ENCODE data around the gene POU6F2. TPM values are rescaled to one million over a fixed set of nuclear protein-coding genes. Genes with fewer than 3 reads are reported as not detected.

The POU6F2 gene
- total and polyA plus RNA-seq, 2 of the 4 experiments (the other 2 are of a cell fraction), result not detected

GRCh38 chr7:38934536-38934935 lies 43.2 kb upstream of the POU6F2 start:
- TF ChIP-seq BHLHE40 (IDR thresholded peaks at IDR 0.05; ENCODE audit: low read depth, low read length) (no peak), MAZ (IDR thresholded peaks at IDR 0.05; ENCODE audit: borderline replicate concordance, low read depth, low read length) (no peak), RFX5 (IDR thresholded peaks at IDR 0.05; ENCODE audit: low read depth, low read length) (no peak), MXI1 (IDR thresholded peaks at IDR 0.05; ENCODE audit: borderline replicate concordance, low read depth, low read length) (no peak)
- TF ChIP-seq, protein P1, sequence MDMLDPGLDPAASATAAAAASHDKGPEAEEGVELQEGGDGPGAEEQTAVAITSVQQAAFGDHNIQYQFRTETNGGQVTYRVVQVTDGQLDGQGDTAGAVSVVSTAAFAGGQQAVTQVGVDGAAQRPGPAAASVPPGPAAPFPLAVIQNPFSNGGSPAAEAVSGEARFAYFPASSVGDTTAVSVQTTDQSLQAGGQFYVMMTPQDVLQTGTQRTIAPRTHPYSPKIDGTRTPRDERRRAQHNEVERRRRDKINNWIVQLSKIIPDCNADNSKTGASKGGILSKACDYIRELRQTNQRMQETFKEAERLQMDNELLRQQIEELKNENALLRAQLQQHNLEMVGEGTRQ (IDR thresholded peaks at IDR 0.05; ENCODE audit: low read depth, low read length), result no peak
- TF ChIP-seq, protein P2, sequence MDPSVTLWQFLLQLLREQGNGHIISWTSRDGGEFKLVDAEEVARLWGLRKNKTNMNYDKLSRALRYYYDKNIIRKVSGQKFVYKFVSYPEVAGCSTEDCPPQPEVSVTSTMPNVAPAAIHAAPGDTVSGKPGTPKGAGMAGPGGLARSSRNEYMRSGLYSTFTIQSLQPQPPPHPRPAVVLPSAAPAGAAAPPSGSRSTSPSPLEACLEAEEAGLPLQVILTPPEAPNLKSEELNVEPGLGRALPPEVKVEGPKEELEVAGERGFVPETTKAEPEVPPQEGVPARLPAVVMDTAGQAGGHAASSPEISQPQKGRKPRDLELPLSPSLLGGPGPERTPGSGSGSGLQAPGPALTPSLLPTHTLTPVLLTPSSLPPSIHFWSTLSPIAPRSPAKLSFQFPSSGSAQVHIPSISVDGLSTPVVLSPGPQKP (IDR thresholded peaks at IDR 0.05; ENCODE audit: borderline replicate concordance, low read depth, low read length), result no peak
- ChIA-PET POLR2A (ENCODE audit: unreplicated experiment) (no interaction called here), CTCF (no interaction called here)
- Histone ChIP-seq H4K8ac (ENCODE audit: low read depth in 2 of 2, low read length in 2 of 2) (no peak overlapping the region), H2BK5ac (ENCODE audit: low read depth, low read length, poor library complexity, severe bottlenecking) (no peak overlapping the region), H3K27me3 (ENCODE audit: control insufficient read depth, insufficient read depth, low read length) (peaks cover 1% of the 10 kb centered on the region; the same call in 1 of the 2 replicates), H3K4me2 (ENCODE audit: low read depth, low read length) (no peak overlapping the region), H3K27ac (ENCODE audit: insufficient read depth, low read length) (no peak overlapping the region), H3K4me3 (ENCODE audit: insufficient read depth, low read depth, low read length) (no peak overlapping the region), H3K9ac (ENCODE audit: low read depth, low read length) (no peak overlapping the region), H3K36me3 (ENCODE audit: control insufficient read depth, insufficient read depth, low read length) (no peaks in the 10 kb centered on the region), H3K56ac (ENCODE audit: extremely low read depth, insufficient read depth, low read length) (no peak overlapping the region), H3K23ac (ENCODE audit: low read depth, low read length) (no peak overlapping the region), H3K9me3 (ENCODE audit: control insufficient read depth, insufficient read depth, low read length) (no peaks in the 10 kb centered on the region), H2AFZ (replicated peaks; ENCODE audit: low read length, poor library complexity) (no peak overlapping the region), H4K91ac (ENCODE audit: insufficient read depth, low read depth, low read length) (no peak overlapping the region), H2BK120ac (ENCODE audit: low read depth, low read length) (no peak overlapping the region), H2BK15ac (ENCODE audit: low read depth, low read length) (no peak overlapping the region), H3K4me1 (ENCODE audit: control insufficient read depth, insufficient read depth, low read length) (no peaks in the 10 kb centered on the region), H3K9me1 (ENCODE audit: insufficient read depth, low read length) (no peaks in the 10 kb centered on the region), H2AK5ac (ENCODE audit: low read depth, low read length) (no peak overlapping the region), H2BK20ac (ENCODE audit: low read depth, low read length) (no peak overlapping the region), H3K4ac (ENCODE audit: low read depth, low read length) (no peak overlapping the region), H3K18ac (ENCODE audit: low read depth, low read length) (no peak overlapping the region), H3K14ac (replicated peaks; ENCODE audit: low read depth, low read length) (no peak overlapping the region), H3K79me1 (ENCODE audit: low read depth in 1 of 2, low read length in 2 of 2) (no peaks in the 10 kb centered on the region), H2AK9ac (replicated peaks; ENCODE audit: low read depth, low read length, poor library complexity) (no peak overlapping the region), H4K20me1 (ENCODE audit: insufficient read depth, low read length) (no peaks in the 10 kb centered on the region), H4K5ac (ENCODE audit: low read depth, low read length) (no peak overlapping the region)
- no peak for DNase-seq
- no peak for ATAC-seq (ENCODE audit: low read depth)
- in situ Hi-C loops (cut with MboI; ENCODE audit: low sequenced_read_pairs) (loop anchor here (25.0 kb wide), 1 partner anchor 528 kb away; no protein-coding TSS in a partner anchor), intact Hi-C loops (cut with micrococcal nuclease) (loop anchor here (5.0 kb wide), 1 partner anchor 137 kb away; no protein-coding TSS in a partner anchor), dilution Hi-C loops (cut with HindIII; ENCODE audit: low sequenced_read_pairs, unreplicated experiment) (no loop called here)
- no CpG with 5 or more reads among the region's 10 CpGs for WGBS, 2 experiments (ENCODE audit: extremely low coverage in 2 of 2, insufficient read length in 1 of 2)
- no TSS peak for BruUV-seq (replicated peaks)

Data from IMR-90 (cell line).